ENCODE results near the gene PLSCR2.

Gene PLSCR2

GRCh38 chr3:146469150-146470017 lies at the start of gene PLSCR2:
TSS of gene PLSCR2 (minus strand) at chr3:146469561. CDS start at chr3:146459904, 9,657 bp downstream.
- Histone ChIP-seq H3K4me1 (ENCODE audit: low read depth, poor library complexity, severe bottlenecking) (peaks cover 12% of the 10 kb centered on the region), H3K9ac (peak within 1 kb of the TSS; percentile 85), H3K79me2 (ENCODE audit: insufficient read depth, low read depth) (no peaks in the 10 kb centered on the region), H3K27ac (peak within 1 kb of the TSS; percentile 69), H3K4me2 (peak within 1 kb of the TSS; percentile 81), H4K20me1 (ENCODE audit: insufficient read depth) (no peaks in the 10 kb centered on the region), H3K4me3 (IDR thresholded peaks at IDR 0.05; ENCODE audit: insufficient read depth, low read depth, low read length) (peak within 1 kb of the TSS; percentile 31), H2AFZ (ENCODE audit: low read depth) (peak within 1 kb of the TSS; percentile 99), H3K36me3 (ENCODE audit: insufficient read depth) (no peaks in the 10 kb centered on the region), H3K27me3 (ENCODE audit: insufficient read depth, low read depth) (no peaks in the 10 kb centered on the region)
- TF ChIP-seq CTCF (conservative IDR thresholded peaks at IDR 0.05; ENCODE audit: low read depth, low read length) = no peak

- Histone ChIP-seq H2AFZ (ENCODE audit: low read depth) (no peak overlapping the region), H3K36me3 (ENCODE audit: insufficient read depth) (no peaks in the 10 kb centered on the region), H4K20me1 (ENCODE audit: insufficient read depth) (no peaks in the 10 kb centered on the region), H3K4me3 (IDR thresholded peaks at IDR 0.05; ENCODE audit: insufficient read depth, low read depth, low read length) (no peak overlapping the region), H3K27me3 (ENCODE audit: insufficient read depth, low read depth) (no peaks in the 10 kb centered on the region), H3K4me1 (ENCODE audit: low read depth, poor library complexity, severe bottlenecking) (peaks cover 18% of the 10 kb centered on the region), H3K79me2 (ENCODE audit: insufficient read depth, low read depth) (no peaks in the 10 kb centered on the region), H3K27ac (no peak overlapping the region), H3K9ac (no peak overlapping the region), H3K4me2 (no peak overlapping the region)
- TF ChIP-seq CTCF (conservative IDR thresholded peaks at IDR 0.05; ENCODE audit: low read depth, low read length) = no peak
Measured at GRCh38 chr3:146517684-146518435, 48.5 kb upstream of the PLSCR2 start.

- H3K4me3 ChIP-seq (IDR thresholded peaks at IDR 0.05; ENCODE audit: insufficient read depth, low read depth, low read length) = no peak overlapping the region
- no peaks in the 10 kb centered on the region for H3K36me3 ChIP-seq (ENCODE audit: insufficient read depth)
- H3K27ac ChIP-seq = no peak overlapping the region
- no peaks in the 10 kb centered on the region for H3K79me2 ChIP-seq (ENCODE audit: insufficient read depth, low read depth)
- no peak overlapping the region for H2AFZ ChIP-seq (ENCODE audit: low read depth)
- no peaks in the 10 kb centered on the region for H3K27me3 ChIP-seq (ENCODE audit: insufficient read depth, low read depth)
- no peaks in the 10 kb centered on the region for H4K20me1 ChIP-seq (ENCODE audit: insufficient read depth)
- TF ChIP-seq CTCF (conservative IDR thresholded peaks at IDR 0.05; ENCODE audit: low read depth, low read length) = no peak
- H3K4me1 ChIP-seq (ENCODE audit: low read depth, poor library complexity, severe bottlenecking) = peaks cover 30% of the 10 kb centered on the region
- 0 out of 2 replicates have a peak overlapping the region, but pooled peaks have one; percentile 6 for H3K4me2 ChIP-seq
- H3K9ac ChIP-seq = no peak overlapping the region
Measured at GRCh38 chr3:146513386-146514051, 44.2 kb upstream of the PLSCR2 start.

GRCh38 chr3:146511402-146512134 lies 42.2 kb upstream of the PLSCR2 start:
- Histone ChIP-seq H3K4me1 (ENCODE audit: low read depth, poor library complexity, severe bottlenecking) (peaks cover 37% of the 10 kb centered on the region), H4K20me1 (ENCODE audit: insufficient read depth) (no peaks in the 10 kb centered on the region), H3K79me2 (ENCODE audit: insufficient read depth, low read depth) (no peaks in the 10 kb centered on the region), H3K9ac (no peak overlapping the region), H3K27ac (no peak overlapping the region), H2AFZ (ENCODE audit: low read depth) (no peak overlapping the region), H3K36me3 (ENCODE audit: insufficient read depth) (no peaks in the 10 kb centered on the region), H3K4me2 (peak overlapping the region; percentile 3; the same call in 1 of the 2 replicates), H3K27me3 (ENCODE audit: insufficient read depth, low read depth) (no peaks in the 10 kb centered on the region), H3K4me3 (IDR thresholded peaks at IDR 0.05; ENCODE audit: insufficient read depth, low read depth, low read length) (no peak overlapping the region)
- no peak for TF ChIP-seq CTCF (conservative IDR thresholded peaks at IDR 0.05; ENCODE audit: low read depth, low read length)
